Cardiac septum (tissue), 1 donor: Measurements from ENCODE around the gene MBLAC1. TPM values are rescaled to one million over a fixed set of nuclear protein-coding genes. Genes with fewer than 3 reads are reported as not detected.
A peak's percentile ranks its signal among the peaks of the same experiment; 100 is the strongest.

ENCODE experiments used
- microRNA-seq: library from miRNA; unstranded; fragments of <30 nt; microRNA quantifications from one replicate; pipeline ENCODE4 v1.2.0, GENCODE V29; 2020
- total RNA-seq: library from RNA; stranded (reverse); fragmentation: NEBNext Ultra II Directional; extraction: Animal tissue kit (Norgen Biotek cat#: 25700); gene quantifications from one replicate; pipeline ENCODE4 v1.2.1, GENCODE V29; 2021
- donor health status: DM: no; HTN: no; CAD: no.

Gene MBLAC1
- total RNA-seq, 1 donor from 2014 or later = 1.5 TPM

Small RNA genes within 50 kb of the gene (microRNA-seq; reads per million reads assigned to microRNA genes)
- gene MIR106B (1,362 reads per million, percentile 86 among the genes with 10 or more reads in this experiment), gene MIR25 (326 reads per million, percentile 73 among the genes with 10 or more reads in this experiment), gene MIR4658 (not detected), gene MIR93 (1,052 reads per million, percentile 84 among the genes with 10 or more reads in this experiment)

Other genes starting within 250 kb of the MBLAC1 start
- gene OR2AE1, start 249.9 kb upstream of the MBLAC1 start, total RNA-seq = not detected
- 7.8 TPM for gene TRIM4, start 207.4 kb upstream of the MBLAC1 start, total RNA-seq
- not detected for gene GJC3, start 197.3 kb upstream of the MBLAC1 start, total RNA-seq
- 114 TPM for gene AZGP1, start 150.9 kb upstream of the MBLAC1 start, total RNA-seq
- gene ZKSCAN1, start 111.4 kb upstream of the MBLAC1 start, total RNA-seq = 52.3 TPM
- gene ZSCAN21, start 77.2 kb upstream of the MBLAC1 start, total RNA-seq = 6.1 TPM
- gene ZNF3, start 45.2 kb upstream of the MBLAC1 start, total RNA-seq = 14.5 TPM
- gene COPS6, start 38.0 kb upstream of the MBLAC1 start, total RNA-seq = 86.4 TPM
- gene MCM7, start 25.6 kb upstream of the MBLAC1 start, total RNA-seq = 20.5 TPM
- gene AP4M1, start 25.3 kb upstream of the MBLAC1 start, total RNA-seq = 13.7 TPM
- 26.6 TPM for gene TAF6, start 7.6 kb upstream of the MBLAC1 start, total RNA-seq
- gene CNPY4, start 7.3 kb upstream of the MBLAC1 start, total RNA-seq = 9.7 TPM
- gene LAMTOR4, start 22.0 kb downstream of the MBLAC1 start, total RNA-seq = 89.1 TPM
- gene TRAPPC14, start 31.8 kb downstream of the MBLAC1 start, total RNA-seq = 11.4 TPM
- gene GAL3ST4, start 41.6 kb downstream of the MBLAC1 start, total RNA-seq = 1.5 TPM
- gene GPC2, start 50.4 kb downstream of the MBLAC1 start, total RNA-seq = 0.92 TPM
- gene STAG3, start 51.0 kb downstream of the MBLAC1 start, total RNA-seq = 0.43 TPM
- gene PVRIG, start 93.0 kb downstream of the MBLAC1 start, total RNA-seq = not detected
- not detected for gene SPDYE3, start 180.7 kb downstream of the MBLAC1 start, total RNA-seq
- 11.6 TPM for gene PILRB, start 231.2 kb downstream of the MBLAC1 start, total RNA-seq
- 2.3 TPM for gene PILRA, start 246.5 kb downstream of the MBLAC1 start, total RNA-seq